GM21360 (cell line): ENCODE results near the gene VGLL3.
"Not testable (repeated sequence)": the region's sequence is repeated elsewhere in the genome, so short reads cannot be mapped to it uniquely, and the experiment has no call there.

Experiments
- ATAC-seq: cut with Tn5 transposase; IDR thresholded peaks from one replicate; pipeline ENCODE4 v1.9.1; 2021; ENCODE audit warnings: mild to moderate bottlenecking, moderate library complexity; ENCODE audit not compliant: unreplicated experiment

VGLL3 gene

DNA sequence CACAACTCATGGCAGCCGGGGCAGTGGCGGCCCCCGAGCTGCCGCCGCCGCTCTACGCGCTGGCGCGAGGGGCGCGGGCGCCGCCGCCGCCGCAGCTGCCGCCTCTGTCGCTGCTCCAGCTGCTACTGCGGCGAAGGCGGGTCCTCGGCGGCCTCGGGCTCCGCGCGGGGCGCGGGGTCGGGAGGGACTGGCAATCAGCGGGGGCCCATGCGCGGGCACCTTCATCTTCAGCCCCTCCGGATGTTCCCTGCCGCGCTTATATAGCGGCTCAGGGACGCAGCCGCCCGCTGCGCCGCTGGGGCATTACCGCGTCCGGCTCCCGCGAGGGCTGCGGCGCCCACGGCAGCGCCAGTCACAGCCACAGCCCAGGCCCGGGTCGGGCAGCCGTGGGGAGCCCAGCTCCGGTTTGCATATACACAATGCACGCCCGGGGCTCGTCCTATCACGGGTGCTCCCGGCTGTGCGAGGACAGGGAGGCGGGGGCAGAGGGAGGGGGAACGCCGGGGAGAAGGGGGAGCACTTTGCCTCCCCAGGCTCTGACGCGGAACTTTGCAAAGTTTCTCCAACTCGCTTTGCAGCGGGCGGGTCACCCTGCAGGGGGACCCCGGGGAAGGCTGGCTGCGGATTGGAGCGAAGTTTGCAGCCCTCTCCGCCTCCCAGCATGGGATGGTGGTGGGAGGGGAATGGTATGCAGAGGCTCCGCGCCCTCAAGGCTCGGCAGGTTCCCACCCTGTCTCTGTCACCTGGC, at the start of gene VGLL3:
VGLL3 (minus strand) TSS at position 416 of the 748 bp plus-strand sequence; CDS start at position 10, 406 bp downstream.
- ATAC-seq = no peak

DNA sequence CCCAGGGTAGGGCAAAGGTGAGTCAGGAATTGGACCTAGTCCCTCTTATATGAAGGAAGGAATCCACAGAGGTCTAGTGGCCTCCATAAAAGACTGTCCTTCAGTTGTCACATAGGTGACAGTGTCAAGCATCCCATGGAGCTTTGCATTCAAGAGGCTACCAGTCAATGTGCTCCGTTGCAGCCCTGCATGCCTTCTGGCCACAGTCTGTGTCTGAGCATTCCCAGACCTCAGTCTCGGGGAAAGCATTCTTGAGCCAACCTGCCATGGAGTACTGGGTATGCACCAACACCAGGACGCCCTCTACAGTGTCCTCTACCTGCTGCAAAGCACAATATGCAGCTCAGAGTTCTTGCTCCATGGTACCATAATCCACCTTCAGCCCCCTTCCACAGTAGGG, 46.7 kb upstream of the VGLL3 start:
- ATAC-seq = no peak

DNA sequence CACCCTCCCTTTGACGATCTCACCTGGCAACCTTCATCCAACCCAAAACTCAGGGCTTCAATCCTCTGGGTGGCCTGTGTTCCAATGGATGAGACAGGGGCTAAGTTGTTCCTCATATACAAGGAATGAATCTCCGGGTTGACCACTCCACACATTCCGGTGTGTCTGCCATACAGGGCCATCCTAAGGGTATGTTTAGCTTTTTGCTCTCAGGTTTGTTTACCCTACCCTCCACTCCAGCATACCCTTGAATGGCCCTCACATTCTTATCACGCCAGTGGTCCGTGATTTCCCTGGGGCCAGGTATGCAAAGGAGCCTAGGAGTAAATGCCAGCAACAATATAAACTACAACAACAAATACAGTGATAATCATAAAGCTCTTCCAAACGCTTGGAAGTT, 45.7 kb upstream of the VGLL3 start:
- ATAC-seq = no peak

DNA sequence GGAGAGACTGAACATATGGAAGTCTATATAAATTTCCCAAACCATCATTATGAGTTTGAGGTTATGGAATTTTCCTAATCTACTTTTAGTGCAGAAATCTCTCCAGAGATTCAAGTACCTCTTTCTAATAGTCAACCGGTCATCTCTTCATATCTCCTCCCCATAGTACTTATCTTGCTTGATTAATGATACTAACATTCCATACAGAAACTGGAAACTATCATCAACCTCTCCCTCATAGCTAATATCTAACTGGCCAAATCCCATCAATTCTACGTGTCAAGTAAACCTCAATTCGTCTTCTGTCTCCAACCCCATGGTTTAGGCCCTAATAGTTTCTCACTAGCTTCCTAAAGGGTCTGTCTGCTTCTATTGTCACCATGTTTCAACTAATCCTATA, 44.4 kb upstream of the VGLL3 start:
- ATAC-seq = no peak

GRCh38 chr3:87033205-87033604, 42.3 kb upstream of the VGLL3 start:
- no peak for ATAC-seq

GRCh38 chr3:87025661-87026645, 35.0 kb upstream of the VGLL3 start:
- no peak for ATAC-seq

DNA sequence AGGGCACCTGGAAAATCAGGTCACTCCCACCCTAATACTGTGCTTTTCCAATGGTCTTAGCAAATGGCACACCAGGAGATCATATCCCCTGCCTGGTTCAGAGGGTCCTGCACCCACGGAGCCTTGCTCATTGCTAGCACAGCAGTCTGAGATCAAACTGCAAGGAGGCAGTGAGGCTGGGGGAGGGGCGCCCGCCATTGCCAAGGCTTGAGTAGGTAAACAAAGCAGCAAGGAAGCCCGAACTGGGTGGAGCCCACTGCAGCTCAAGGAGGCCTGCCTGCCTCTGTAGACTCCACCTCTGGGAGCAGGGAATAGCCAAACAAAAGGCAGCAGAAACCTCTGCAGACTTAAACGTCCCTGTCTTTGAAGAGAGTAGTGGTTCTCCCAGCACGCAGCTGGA, 26.4 kb upstream of the VGLL3 start:
- not testable (repeated sequence) for ATAC-seq

- ATAC-seq = no peak
Observed at GRCh38 chr3:87009271-87009670, 18.3 kb upstream of the VGLL3 start.

GRCh38 chr3:87006844-87007439, 16.0 kb upstream of the VGLL3 start:
- no peak for ATAC-seq

DNA sequence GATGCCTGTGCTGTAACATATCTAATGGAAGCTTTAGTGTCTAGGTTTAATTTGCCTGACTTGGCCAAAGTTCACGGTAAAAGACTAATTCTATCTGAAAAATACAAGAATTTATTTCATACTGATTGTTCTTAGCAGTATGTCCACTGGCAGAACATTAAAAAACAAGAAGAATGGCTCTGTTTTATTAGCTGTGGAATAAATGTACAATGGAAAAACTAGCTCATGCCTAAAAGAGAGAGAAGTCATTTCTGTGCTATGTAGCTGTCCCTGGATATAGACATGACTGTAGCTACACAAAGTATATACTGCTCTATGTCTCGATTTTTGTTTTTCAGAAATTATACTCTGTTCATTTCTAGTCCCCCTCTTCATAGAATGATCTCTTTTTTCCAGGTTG, 13.9 kb upstream of the VGLL3 start:
- ATAC-seq = no peak

DNA sequence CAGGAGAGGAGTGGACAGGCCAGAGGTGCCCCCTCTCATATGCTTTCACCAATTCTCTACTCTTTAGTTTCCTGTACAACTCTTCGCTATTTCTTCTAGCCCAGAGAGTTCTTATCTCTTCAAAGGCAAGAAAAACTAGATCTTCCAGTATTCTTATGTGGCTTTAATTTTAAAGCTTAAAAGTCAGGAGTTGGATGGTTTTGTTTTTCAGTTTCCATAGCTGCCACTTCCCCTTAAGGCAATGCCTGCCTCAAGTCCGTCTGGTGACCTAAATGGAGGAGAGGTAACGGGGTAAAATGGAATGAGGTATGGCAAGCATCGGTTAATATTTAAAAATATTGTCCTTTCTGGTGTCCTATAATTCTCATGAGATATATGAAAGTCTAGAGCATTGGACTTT, 11.4 kb upstream of the VGLL3 start:
- no peak for ATAC-seq

- no peak for ATAC-seq
Observed at GRCh38 chr3:87001473-87002098, 10.6 kb upstream of the VGLL3 start.

DNA sequence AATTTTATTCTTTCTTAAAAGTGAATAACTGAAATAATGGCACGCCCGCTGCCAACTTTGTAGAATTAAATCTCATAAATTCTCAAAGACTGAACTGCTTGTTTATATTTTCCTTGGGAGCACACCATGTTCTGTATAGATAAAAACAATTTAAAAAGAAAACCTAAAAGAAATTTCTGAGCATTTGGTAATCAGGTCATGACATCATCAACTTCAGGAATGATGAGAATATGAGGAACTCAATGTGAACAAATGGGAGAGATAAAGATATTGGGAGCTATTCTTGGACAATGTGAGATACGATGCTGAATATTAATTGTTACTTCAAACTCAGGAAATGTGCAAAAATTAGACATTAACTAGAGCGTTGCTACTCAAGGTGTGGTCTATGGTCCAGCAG, 10.0 kb upstream of the VGLL3 start:
- no peak for ATAC-seq

- ATAC-seq = no peak
Observed at GRCh38 chr3:86998569-86998968, 7.6 kb upstream of the VGLL3 start.

- ATAC-seq = no peak
Observed at GRCh38 chr3:86996261-86996955, 5.5 kb upstream of the VGLL3 start.

DNA sequence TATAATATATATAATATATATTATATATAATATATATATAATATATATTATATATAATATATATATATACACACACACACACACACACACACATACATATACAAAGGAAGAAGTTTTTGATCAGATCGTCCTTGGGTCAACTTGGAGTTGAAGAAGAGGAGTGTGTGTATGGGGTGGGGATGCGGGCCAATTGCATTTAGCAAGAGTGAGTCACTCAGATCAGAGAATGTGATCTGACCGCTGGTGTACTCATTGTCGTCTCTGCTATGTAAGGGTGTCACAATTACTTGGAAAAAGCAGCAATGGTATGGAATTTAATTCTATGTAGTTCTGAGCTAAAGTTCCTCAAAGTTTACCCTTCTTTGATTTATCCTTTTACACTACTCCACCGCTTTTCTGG, 4.6 kb upstream of the VGLL3 start:
- ATAC-seq = no peak

DNA sequence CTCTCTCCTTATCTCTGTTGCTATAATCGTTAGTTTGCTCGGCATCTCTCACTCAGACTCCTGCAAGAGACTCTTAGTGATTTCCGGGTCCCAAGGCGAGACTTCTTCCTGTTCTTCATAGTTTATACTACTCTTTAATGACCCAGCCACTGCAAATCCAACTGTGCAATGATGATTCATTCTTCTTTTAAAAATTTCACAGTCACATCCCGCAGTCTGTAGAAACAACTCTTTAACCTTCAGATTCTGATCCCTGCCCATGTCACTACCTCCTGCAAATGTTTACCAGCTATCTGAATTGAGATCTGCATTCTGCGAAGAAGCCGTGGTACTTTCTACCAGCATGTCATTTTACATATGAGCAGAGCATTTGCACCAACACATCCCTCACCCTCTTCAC, 2.8 kb upstream of the VGLL3 start:
- ATAC-seq = no peak

GRCh38 chr3:86991840-86992435, 989 bp upstream of the VGLL3 start:
- ATAC-seq = no peak

- ATAC-seq = no peak
Observed at GRCh38 chr3:86991482-86991815, 500 bp upstream of the VGLL3 start.

GRCh38 chr3:86990012-86990733, 776 bp downstream of the VGLL3 start:
- no peak for ATAC-seq
